H54 (cell line): ENCODE results near the gene PTK6.

Experiments used
- DNase-seq: peaks from one replicate; pipeline ENCODE4 v3.0.0; 2011; ENCODE audit warnings: low spot score, mixed read lengths; ENCODE audit not compliant: insufficient read length
- FAIRE-seq: peaks from 3 replicates; lab custom pipeline; 2011; peaks lifted over from hg19 to GRCh38; lab: Jason Lieb, UNC
- POLR2A ChIP-seq: IDR thresholded peaks from 2 replicates; pipeline ENCODE4 v1.6.1; 2011; ENCODE audit warnings: low read depth, mild to moderate bottlenecking, low read length

The PTK6 gene

GRCh38 chr20:63557481-63557891 is 20.3 kb upstream of the PTK6 start:
- FAIRE-seq = no peak
- no peak for DNase-seq
- no peak for TF ChIP-seq POLR2A

GRCh38 chr20:63556873-63557478 is 19.8 kb upstream of the PTK6 start:
- no peak for FAIRE-seq
- TF ChIP-seq POLR2A = no peak
- DNase-seq = no peak

- DNase-seq = no peak
These were observed 18.6 kb upstream of the PTK6 start for GRCh38 chr20:63555661-63556381.

GRCh38 chr20:63554361-63555278 is 17.4 kb upstream of the PTK6 start:
- no peak for TF ChIP-seq POLR2A
- FAIRE-seq = no peak
- no peak for DNase-seq

More at GRCh38 chr20:63555661-63556381, 18.6 kb upstream of the PTK6 start:
- no peak for TF ChIP-seq POLR2A
- no peak for FAIRE-seq

- no peak for TF ChIP-seq POLR2A
- DNase-seq = no peak
- no peak for FAIRE-seq
These were observed 16.7 kb upstream of the PTK6 start, which contains the start of gene FNDC11 for GRCh38 chr20:63553933-63554290. TSS of gene FNDC11 (plus strand) at chr20:63554159. CDS start at chr20:63555664, 1,505 bp downstream.

GRCh38 chr20:63553251-63553932 is 16.2 kb upstream of the PTK6 start:
- FAIRE-seq = peak; percentile 27
- peak; percentile 92 for DNase-seq
- peak; percentile 27; the same call in 1 of the 2 replicates for TF ChIP-seq POLR2A

GRCh38 chr20:63552481-63553249 is 15.5 kb upstream of the PTK6 start:
- DNase-seq = no peak
- no peak for FAIRE-seq
- TF ChIP-seq POLR2A = no peak

GRCh38 chr20:63551068-63551467 is 13.9 kb upstream of the PTK6 start:
- DNase-seq = no peak
- FAIRE-seq = no peak
- no peak for TF ChIP-seq POLR2A

- DNase-seq (no peak), FAIRE-seq (no peak)
- no peak for TF ChIP-seq POLR2A
These were observed 12.6 kb upstream of the PTK6 start for GRCh38 chr20:63549679-63550282.

GRCh38 chr20:63549019-63549418 is 11.8 kb upstream of the PTK6 start:
- no peak for DNase-seq
- FAIRE-seq = no peak
- TF ChIP-seq POLR2A = no peak

GRCh38 chr20:63548542-63548941 is 11.4 kb upstream of the PTK6 start:
- FAIRE-seq = no peak
- DNase-seq = no peak
- no peak for TF ChIP-seq POLR2A

- no peak for FAIRE-seq
These were observed 10.7 kb upstream of the PTK6 start, which contains the start of gene SRMS for GRCh38 chr20:63547725-63548480. TSS of gene SRMS (minus strand) at chr20:63547749. CDS start at chr20:63547463, 286 bp downstream.

More at GRCh38 chr20:63547725-63548480, 10.7 kb upstream of the PTK6 start, which contains the start of gene SRMS:
- no peak for TF ChIP-seq POLR2A
- DNase-seq = peak; percentile 84
